Measurements from ENCODE around the gene AGO1. TPM values are rescaled to one million over a fixed set of nuclear protein-coding genes. Genes with fewer than 3 reads are reported as not detected.

Gene AGO1
- total and polyA plus RNA-seq, 2 of the 13 experiments (the other 11 are each of a cell fraction or from before 2014, with no cell fraction given) = 9.2 to 18.6 TPM

DNA sequence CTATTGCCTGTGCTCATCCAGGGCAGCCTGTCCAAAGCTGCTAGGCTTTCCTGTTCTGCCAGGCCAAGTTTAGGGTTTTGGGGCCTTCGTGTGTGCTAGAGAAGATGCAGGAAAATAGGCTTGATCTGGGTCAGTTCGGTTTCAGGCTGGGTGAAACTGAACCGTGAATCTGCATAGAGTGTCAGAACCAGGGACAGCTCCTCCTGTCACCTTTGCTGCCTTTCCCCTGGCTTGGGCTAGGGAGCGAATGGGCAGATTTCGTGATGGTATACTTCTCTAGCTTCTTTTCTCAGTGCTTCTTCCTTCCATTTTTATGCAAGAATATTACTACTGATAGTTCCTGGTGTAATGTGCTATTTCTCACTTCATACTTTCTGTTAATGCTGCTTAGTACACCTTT lies 6.0 kb upstream of the AGO1 start (continued):
- TF ChIP-seq, protein P1, sequence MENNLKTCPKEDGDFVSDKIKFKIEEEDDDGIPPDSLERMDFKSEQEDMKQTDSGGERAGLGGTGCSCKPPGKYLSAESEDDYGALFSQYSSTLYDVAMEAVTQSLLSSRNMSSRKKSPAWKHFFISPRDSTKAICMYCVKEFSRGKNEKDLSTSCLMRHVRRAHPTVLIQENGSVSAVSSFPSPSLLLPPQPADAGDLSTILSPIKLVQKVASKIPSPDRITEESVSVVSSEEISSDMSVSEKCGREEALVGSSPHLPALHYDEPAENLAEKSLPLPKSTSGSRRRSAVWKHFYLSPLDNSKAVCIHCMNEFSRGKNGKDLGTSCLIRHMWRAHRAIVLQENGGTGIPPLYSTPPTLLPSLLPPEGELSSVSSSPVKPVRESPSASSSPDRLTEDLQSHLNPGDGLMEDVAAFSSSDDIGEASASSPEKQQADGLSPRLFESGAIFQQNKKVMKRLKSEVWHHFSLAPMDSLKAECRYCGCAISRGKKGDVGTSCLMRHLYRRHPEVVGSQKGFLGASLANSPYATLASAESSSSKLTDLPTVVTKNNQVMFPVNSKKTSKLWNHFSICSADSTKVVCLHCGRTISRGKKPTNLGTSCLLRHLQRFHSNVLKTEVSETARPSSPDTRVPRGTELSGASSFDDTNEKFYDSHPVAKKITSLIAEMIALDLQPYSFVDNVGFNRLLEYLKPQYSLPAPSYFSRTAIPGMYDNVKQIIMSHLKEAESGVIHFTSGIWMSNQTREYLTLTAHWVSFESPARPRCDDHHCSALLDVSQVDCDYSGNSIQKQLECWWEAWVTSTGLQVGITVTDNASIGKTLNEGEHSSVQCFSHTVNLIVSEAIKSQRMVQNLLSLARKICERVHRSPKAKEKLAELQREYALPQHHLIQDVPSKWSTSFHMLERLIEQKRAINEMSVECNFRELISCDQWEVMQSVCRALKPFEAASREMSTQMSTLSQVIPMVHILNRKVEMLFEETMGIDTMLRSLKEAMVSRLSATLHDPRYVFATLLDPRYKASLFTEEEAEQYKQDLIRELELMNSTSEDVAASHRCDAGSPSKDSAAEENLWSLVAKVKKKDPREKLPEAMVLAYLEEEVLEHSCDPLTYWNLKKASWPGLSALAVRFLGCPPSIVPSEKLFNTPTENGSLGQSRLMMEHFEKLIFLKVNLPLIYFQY (CRISPR knock-in tag; IDR thresholded peaks at IDR 0.05; ENCODE audit: borderline replicate concordance) = no peak
- TF ChIP-seq MED1 (CRISPR knock-in tag; IDR thresholded peaks at IDR 0.05) = 0 out of 2 replicates have a peak, but pooled peaks have one; percentile 33
- TF ChIP-seq RXRB (CRISPR knock-in tag; IDR thresholded peaks at IDR 0.05; ENCODE audit: borderline replicate concordance) = 0 out of 2 replicates have a peak, but pooled peaks have one; percentile 17
- TF ChIP-seq, protein P2, sequence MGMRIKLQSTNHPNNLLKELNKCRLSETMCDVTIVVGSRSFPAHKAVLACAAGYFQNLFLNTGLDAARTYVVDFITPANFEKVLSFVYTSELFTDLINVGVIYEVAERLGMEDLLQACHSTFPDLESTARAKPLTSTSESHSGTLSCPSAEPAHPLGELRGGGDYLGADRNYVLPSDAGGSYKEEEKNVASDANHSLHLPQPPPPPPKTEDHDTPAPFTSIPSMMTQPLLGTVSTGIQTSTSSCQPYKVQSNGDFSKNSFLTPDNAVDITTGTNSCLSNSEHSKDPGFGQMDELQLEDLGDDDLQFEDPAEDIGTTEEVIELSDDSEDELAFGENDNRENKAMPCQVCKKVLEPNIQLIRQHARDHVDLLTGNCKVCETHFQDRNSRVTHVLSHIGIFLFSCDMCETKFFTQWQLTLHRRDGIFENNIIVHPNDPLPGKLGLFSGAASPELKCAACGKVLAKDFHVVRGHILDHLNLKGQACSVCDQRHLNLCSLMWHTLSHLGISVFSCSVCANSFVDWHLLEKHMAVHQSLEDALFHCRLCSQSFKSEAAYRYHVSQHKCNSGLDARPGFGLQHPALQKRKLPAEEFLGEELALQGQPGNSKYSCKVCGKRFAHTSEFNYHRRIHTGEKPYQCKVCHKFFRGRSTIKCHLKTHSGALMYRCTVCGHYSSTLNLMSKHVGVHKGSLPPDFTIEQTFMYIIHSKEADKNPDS (CRISPR knock-in tag; IDR thresholded peaks at IDR 0.05) = no peak
- peak; percentile 77; the same call in 1 of the 2 replicates for TF ChIP-seq ZNF232 (CRISPR knock-in tag; IDR thresholded peaks at IDR 0.05; ENCODE audit: borderline replicate concordance)
- TF ChIP-seq XRCC5 (optimal IDR thresholded peaks at IDR 0.05; ENCODE audit: low read length) = no peak
- TF ChIP-seq MIXL1 (CRISPR knock-in tag; IDR thresholded peaks at IDR 0.05) = 0 out of 2 replicates have a peak, but pooled peaks have one; percentile 42
- no peak for TF ChIP-seq ZNF17 (CRISPR knock-in tag; IDR thresholded peaks at IDR 0.05)
- TF ChIP-seq ERF (CRISPR knock-in tag; IDR thresholded peaks at IDR 0.05) = peak; percentile 64; the same call in 1 of the 2 replicates
